Measurements from ENCODE around the gene LDLRAD4. TPM values are rescaled to one million over a fixed set of nuclear protein-coding genes. Genes with fewer than 3 reads are reported as not detected.

The LDLRAD4 gene
- total RNA-seq, 2 experiments from 2014 or later: 37.3 to 38.5 TPM

- no peak for TF ChIP-seq CTCF (IDR thresholded peaks at IDR 0.05)
- Mint-ChIP-seq H3K27me3 (no peaks in the 10 kb centered on the region), H3K27ac (no peak overlapping the region), H3K9me3 (no peaks in the 10 kb centered on the region), H3K4me1 (ENCODE audit: low read depth) (peaks cover 16% of the 10 kb centered on the region), H3K36me3 (ENCODE audit: low read depth) (no peaks in the 10 kb centered on the region), H3K4me3 (no peak overlapping the region)
- no peak for ATAC-seq
- ChIA-PET CTCF (no interaction called here), POLR2A (no interaction called here)
- intact Hi-C loops (cut with micrococcal nuclease): no loop called here
- DNase-seq: no peak
Measured at GRCh38 chr18:13321923-13322322, 103.4 kb downstream of the LDLRAD4 start.

GRCh38 chr18:13323186-13323585 is 104.6 kb downstream of the LDLRAD4 start:
- Mint-ChIP-seq H3K27me3 (no peaks in the 10 kb centered on the region), H3K27ac (no peak overlapping the region), H3K4me3 (no peak overlapping the region), H3K36me3 (ENCODE audit: low read depth) (no peaks in the 10 kb centered on the region), H3K9me3 (no peaks in the 10 kb centered on the region), H3K4me1 (ENCODE audit: low read depth) (peaks cover 16% of the 10 kb centered on the region)
- no peak for ATAC-seq
- DNase-seq: no peak
- POLR2A ChIA-PET: no interaction called here
- intact Hi-C loops (cut with micrococcal nuclease): no loop called here
- TF ChIP-seq CTCF (IDR thresholded peaks at IDR 0.05): no peak
- CTCF ChIA-PET: no interaction called here

GRCh38 chr18:13324880-13325279 is 106.3 kb downstream of the LDLRAD4 start:
- H3K27ac Mint-ChIP-seq: no peak overlapping the region
- no peaks in the 10 kb centered on the region for H3K9me3 Mint-ChIP-seq
- DNase-seq: no peak
- no peaks in the 10 kb centered on the region for H3K27me3 Mint-ChIP-seq
- no peak for TF ChIP-seq CTCF (IDR thresholded peaks at IDR 0.05)
- H3K4me1 Mint-ChIP-seq (ENCODE audit: low read depth): peaks cover 4% of the 10 kb centered on the region
- ChIA-PET CTCF (no interaction called here), POLR2A (interaction anchor here (0.8 kb wide), 1 partner anchor 14 kb away, joined by 3 read pairs; no protein-coding TSS in a partner anchor)
- H3K36me3 Mint-ChIP-seq (ENCODE audit: low read depth): no peaks in the 10 kb centered on the region
- no peak overlapping the region for H3K4me3 Mint-ChIP-seq
- intact Hi-C loops (cut with micrococcal nuclease): no loop called here
- ATAC-seq: no peak

- CTCF ChIA-PET: no interaction called here
- intact Hi-C loops (cut with micrococcal nuclease): no loop called here
- POLR2A ChIA-PET: interaction anchor here (0.7 to 1.3 kb wide), 3 partner anchors 8 to 110 kb away, joined by 3 read pairs; partner anchors contain the start of gene LDLRAD4
Measured at GRCh38 chr18:13328213-13328612, 109.7 kb downstream of the LDLRAD4 start.

GRCh38 chr18:13330996-13331395 is 112.4 kb downstream of the LDLRAD4 start:
- H3K36me3 Mint-ChIP-seq (ENCODE audit: low read depth): peaks cover 8% of the 10 kb centered on the region
- no peak overlapping the region for H3K4me3 Mint-ChIP-seq
- peaks cover 4% of the 10 kb centered on the region for H3K9me3 Mint-ChIP-seq
- intact Hi-C loops (cut with micrococcal nuclease): no loop called here
- no peak for ATAC-seq
- no peaks in the 10 kb centered on the region for H3K27me3 Mint-ChIP-seq
- H3K27ac Mint-ChIP-seq: no peak overlapping the region
- ChIA-PET POLR2A (interaction anchor here (0.8 kb wide), 1 partner anchor 12 kb away, joined by 3 read pairs; no protein-coding TSS in a partner anchor), CTCF (interaction anchor here (0.8 to 1.0 kb wide), 2 partner anchors 115 to 171 kb away, joined by 3 to 6 read pairs; no protein-coding TSS in a partner anchor)
- H3K4me1 Mint-ChIP-seq (ENCODE audit: low read depth): peaks cover 15% of the 10 kb centered on the region
- no peak for DNase-seq
- TF ChIP-seq CTCF (IDR thresholded peaks at IDR 0.05): no peak

More at GRCh38 chr18:13328213-13328612, 109.7 kb downstream of the LDLRAD4 start:
- Mint-ChIP-seq H3K9me3 (no peaks in the 10 kb centered on the region), H3K4me1 (ENCODE audit: low read depth) (peaks cover 13% of the 10 kb centered on the region), H3K27me3 (no peaks in the 10 kb centered on the region), H3K4me3 (no peak overlapping the region), H3K27ac (no peak overlapping the region), H3K36me3 (ENCODE audit: low read depth) (no peaks in the 10 kb centered on the region)
- DNase-seq: no peak
- ATAC-seq: no peak
- TF ChIP-seq CTCF (IDR thresholded peaks at IDR 0.05): no peak
